GM13977 (cell line): ENCODE measurements around the gene CROCC2.

Source experiments
- DNase-seq: peaks from one replicate; pipeline ENCODE4 v3.0.0; 2012; ENCODE audit warnings: low spot score
- CTCF ChIP-seq: IDR thresholded peaks from 2 replicates; pipeline ENCODE4 v1.5.1; 2012; ENCODE audit warnings: mild to moderate bottlenecking, control low read depth; ENCODE audit not compliant: insufficient read depth; ENCODE audit errors: extremely low read depth, missing control alignments
- in situ Hi-C: fragments of 300-500 bp; cut with MboI; formaldehyde crosslinking; loops from one replicate; pipeline ENCODE4 v1.12.0; 2022; ENCODE audit warnings: low sequenced_read_pairs, low pct_unique_long_range_greater_than_20kb, mixed read lengths, inconsistent platforms; ENCODE audit not compliant: unreplicated experiment

Gene CROCC2

DNA sequence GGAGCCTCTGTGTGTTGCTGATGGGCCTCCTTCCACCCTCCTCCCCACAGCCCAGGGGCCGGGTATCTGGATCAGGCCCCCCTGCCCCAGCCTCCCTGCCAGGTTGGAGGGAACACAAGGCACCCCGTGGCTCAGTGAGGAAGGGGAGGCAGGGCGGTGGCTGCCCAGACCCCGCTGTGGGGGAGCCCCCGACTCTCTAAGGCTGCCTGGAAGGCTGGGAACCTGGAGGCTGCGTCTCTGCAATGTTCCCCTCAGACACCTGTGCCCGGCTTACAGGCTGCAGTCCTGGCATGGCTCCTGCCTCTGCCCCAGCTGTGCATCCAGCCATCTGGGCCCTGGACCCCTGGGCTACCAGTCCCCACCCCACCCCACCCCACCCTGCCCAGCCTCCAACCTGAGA lies 9.7 kb upstream of the CROCC2 start:
- in situ Hi-C loops, result no loop called here
- TF ChIP-seq CTCF, result no peak
- DNase-seq, result no peak

- no peak for DNase-seq
- in situ Hi-C loops, result no loop called here
- TF ChIP-seq CTCF, result no peak
These were observed 9.1 kb upstream of the CROCC2 start for GRCh38 chr2:240896871-240897692.

DNA sequence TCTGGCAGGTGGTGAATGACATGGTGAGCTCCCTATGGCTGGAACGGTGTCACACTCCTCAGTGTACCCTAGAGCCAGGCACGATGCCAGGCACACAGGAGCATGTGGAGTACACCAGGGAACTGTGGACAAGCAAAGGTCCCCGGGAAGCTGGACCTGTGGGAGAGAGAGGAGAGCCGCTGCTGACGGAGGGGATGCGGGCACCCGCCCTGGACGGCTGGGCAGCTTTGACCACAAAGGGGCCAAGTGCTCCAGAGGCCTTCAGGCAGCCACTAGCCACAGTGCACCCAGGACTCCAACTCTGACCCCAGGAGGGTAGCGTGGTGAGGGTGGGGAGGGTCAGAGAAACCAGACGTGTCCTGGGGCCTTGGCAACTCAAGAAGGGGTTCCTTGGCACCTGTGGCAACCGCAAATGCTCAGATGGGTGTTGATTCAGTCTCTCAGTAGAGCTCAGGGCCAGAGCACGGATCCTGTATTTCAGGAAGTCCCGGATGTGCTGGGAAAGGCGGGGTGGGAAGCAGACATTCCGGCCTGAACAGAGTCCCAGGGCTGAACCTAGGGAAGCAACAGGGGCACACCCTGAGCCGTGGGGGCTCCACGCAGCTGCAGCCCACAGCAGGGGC lies 7.9 kb upstream of the CROCC2 start:
- TF ChIP-seq CTCF, result no peak
- no peak for DNase-seq
- in situ Hi-C loops, result no loop called here

DNA sequence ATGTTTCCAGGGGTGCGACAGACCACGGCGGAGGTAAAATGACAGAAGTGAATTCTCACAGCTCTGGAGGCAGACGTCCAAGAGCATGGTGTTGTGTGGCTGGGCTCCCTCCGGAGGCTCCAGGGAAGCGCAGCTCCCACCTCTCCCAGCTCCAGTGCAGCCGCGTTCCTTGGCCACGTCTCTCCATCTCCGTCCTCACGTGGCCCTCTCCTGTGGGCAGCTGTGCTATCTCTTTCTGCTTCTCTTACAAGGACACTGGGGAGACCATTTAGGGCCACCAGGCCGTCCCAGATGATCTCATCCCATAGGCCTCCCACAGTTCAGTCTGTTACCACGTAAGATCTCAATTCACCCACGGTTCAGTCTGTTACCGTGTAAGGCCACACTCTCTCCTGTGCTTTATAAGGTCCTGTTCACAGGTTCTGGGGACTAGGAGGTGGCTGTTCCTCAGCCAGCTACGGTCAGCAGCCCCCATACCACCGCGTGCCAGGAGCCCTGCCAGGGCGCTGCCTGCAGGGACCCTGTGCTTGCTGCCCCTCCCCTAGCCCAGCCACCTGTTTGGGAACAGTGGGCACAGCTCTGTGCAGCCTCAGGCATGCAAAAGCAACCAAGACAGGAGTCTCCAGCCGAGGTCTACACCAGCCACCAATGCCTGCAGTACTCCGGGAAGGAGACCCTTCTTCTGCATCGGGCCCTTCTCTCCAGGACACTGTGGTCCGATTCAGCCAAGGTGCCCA lies 7.2 kb upstream of the CROCC2 start:
- DNase-seq, result no peak
- in situ Hi-C loops, result no loop called here
- TF ChIP-seq CTCF, result no peak

DNA sequence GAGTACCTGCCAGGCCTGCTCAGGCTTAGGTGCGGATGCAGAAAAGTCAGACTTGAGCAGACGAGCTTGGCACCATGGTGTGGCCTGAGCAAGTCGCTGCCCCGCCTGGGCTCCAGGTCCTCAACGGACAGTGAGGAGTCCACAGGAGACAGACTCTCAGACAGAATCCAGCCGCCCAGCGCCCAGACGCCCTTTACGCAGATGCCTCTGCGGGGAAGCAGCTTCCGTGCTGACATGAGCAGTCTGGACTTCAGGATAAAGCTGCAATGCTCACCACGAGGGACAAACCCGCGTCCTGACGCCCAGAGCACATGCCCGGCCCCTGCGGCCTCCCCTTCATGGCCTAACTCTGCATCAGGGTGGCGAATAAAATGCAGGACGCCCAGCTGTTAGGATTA lies 6.7 kb upstream of the CROCC2 start:
- in situ Hi-C loops, result no loop called here
- TF ChIP-seq CTCF, result no peak
- DNase-seq, result no peak

GRCh38 chr2:240900141-240900860 lies 5.8 kb upstream of the CROCC2 start:
- no peak for DNase-seq
- in situ Hi-C loops, result no loop called here
- no peak for TF ChIP-seq CTCF
